Activated CD4-positive, alpha-beta T cell treated with anti-CD3 and anti-CD28 coated beads, Interleukin-2, amount 50 U/mL, for 48 hours (primary cell): ENCODE data around the gene ULK4.
A peak's percentile ranks its signal among the peaks of the same experiment; 100 is the strongest.
"Not testable (repeated sequence)": the region's sequence is repeated elsewhere in the genome, so short reads cannot be mapped to it uniquely, and the experiment has no call there.

Experiments
- DNase-seq, 2 experiments: peaks; one replicate each; pipeline ENCODE4 v3.0.0-alpha.2; 2020

Gene ULK4

DNA sequence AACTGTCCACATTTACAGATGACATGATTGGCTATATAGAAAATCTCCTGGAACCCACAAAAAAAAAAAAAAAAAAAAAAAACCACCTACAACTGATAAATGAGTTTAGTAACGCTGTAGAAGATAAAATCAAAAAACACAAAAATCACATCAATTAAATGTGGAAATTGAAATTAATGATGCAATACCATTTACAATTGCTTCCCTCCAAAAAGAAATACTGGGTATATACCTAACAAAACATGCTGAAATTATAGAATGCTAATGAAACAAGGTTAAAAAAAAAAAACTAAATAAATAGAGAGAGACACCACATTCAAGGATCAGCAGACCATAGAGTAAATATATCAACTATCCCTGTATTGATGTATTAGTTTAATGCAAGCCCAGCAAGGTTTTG is 215.7 kb downstream of the ULK4 start:
- DNase-seq: no peak

DNA sequence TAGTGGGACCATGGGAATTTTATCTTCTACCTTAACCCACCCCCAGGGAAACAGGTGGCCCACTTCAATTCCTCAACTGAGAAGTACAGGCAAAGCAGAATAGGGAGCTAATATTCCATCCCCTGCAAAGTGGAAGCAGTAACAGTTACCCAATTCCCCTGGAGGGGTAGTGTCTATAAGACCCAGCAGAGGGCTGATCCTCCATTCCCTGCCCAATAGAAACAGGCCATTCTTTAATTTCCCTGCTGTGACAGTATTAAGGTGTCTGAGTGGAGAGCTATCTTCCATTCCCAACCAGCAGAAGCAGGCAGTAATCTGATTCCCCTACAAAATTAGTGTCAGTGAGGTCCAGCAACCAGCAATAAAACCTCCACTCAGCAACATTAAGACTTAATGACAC is 219.8 kb downstream of the ULK4 start:
- DNase-seq: no peak

DNA sequence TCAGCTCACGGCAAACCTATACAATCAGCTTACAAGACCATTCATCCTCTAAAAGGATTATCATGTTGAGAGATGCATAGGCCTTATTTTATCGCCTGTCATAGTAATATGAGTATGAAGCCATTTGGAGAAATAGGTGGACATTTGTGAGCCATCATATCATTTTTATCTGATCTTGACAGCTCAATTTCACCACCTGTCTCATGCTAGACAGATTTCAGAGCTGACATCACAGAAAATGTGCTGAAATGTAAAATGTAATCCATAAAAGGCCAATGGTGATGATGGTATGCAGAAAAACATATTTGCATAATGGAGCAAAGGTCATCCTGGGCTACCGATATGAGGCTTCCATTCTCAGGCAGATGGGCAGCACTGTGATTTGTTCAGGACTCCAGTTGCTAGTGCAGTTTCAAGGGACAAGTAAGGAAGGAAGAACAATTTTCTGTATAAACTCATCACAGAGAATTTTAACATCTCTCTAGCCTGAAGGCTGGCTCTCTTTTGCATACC is 221.5 kb downstream of the ULK4 start:
- no peak for DNase-seq

DNA sequence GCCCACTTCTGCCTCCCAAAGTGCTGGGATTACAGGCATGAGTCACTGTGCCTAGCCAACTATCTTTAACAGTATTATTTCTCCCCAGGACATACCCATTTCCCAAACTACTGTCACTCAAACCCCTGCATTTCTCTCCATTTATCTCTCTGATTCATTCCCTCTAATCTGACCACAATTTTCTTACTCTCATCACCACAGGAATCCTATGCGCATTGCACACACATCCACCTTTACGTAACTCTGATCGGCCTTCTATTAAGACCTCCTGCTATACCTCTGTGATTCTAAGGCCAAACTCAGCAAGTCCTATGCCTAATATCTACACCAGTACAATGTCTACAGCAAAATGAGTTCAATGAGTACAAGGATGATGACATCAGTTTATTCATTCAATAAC is 235.0 kb downstream of the ULK4 start:
- DNase-seq: no peak

DNA sequence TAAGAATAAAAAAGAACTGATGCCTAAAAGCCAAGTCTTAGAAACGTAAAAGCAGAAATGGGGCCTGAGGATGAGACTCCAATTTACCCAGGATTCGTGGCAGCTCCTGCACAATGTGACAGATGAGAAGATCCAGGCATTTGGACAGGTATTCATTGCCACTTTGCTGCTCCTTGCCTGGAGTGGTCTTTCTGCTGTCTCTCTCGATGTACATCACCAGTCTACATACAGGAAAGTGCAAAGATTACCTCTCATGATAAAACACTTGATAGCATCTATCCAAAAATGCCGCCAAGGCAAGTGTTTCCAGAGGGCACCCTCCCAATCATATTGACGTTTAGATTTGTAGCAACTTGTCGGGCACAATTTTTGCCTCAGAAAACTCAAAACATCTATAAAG is 244.3 kb downstream of the ULK4 start:
- no peak for DNase-seq

DNA sequence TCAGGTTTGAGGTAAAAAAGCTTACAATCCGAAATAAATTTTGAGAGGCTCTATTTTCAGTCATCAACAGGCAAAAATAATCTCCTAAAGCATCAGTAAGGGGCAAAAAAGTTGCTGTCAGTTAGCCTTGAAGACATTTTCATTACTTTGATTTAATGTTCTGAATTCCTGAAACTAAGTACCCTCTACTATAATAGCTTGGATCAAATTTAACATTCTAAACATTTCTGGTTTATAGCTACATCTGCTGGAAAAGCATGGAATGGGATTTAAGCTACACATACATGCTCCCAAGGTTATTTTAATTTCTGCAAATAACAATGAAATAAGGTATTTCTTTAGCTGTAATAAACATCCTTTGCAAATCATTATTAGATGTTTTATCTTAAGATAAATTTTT is 245.4 kb downstream of the ULK4 start:
- DNase-seq: no peak

DNA sequence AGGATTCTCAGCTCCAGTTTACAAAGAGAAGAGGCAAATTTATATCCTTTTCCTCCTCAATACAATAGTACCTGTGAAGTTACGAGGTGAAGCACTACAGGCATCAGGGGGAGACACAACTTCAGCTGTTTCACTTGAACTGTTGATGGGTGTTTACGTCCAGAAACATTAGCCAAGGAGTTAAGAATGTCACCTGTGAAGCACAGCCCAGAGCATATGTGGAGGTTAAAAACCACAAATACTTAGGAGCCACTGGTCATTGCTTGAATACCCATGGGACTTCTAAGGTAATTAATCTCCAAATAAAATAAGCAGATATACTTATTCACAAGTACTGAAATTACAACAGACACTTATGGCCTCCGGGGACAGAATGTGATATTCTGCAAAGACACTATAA is 246.5 kb downstream of the ULK4 start:
- DNase-seq: no peak

DNA sequence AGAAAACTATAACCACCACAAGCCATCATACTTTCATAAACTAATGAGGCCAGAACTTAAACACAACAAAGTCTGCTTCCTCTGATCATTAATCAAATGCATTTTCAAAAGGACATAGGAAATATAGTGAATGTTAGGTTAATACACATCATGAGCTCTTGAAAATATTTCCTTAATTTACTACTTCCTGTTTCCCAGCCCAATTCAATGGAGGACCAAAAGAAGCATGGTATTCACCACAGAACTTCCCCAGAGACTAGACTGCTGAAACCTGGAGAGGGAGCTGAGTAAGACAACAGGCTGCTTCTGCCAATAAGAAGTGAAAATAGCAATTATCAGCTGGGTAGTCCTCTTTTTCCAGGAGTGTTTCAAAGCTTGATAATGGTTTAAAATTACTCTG is 250.3 kb downstream of the ULK4 start:
- no peak for DNase-seq

DNA sequence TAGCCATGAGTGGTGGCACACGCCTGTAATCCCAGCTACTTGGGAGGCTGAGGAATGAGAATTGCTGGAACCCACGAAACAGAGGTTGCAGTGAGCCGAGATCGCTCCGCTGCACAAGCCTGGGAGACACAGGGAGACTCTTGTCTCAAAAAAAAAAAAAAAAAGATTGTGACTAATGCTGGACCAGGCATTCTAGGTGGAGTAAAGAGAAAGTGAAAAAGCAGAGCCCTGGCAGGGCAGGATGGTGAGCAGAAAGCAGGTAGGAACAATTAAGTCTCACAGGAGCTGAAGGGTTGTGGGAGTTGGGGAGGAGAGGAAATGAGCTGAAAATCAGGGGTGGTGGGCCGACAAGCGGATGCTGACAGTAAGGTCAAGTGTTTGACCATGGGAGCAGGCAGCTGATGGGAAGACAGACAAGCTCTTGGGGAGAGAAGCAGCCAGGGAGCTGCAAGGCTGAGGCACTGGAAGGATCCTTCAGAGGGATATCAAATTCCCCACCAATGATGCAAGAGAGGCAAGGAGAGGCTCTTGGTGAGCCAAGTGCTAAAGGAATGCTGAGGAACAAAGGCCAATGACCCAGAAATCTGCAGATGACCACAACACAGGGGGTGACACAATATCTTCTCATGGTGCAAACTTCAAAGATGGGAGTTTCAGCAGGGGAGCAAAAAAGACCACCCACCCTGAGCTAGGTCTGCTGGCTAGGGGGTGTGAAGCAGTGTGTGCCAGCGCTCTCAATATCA is 251.1 kb downstream of the ULK4 start:
- DNase-seq: no peak

DNA sequence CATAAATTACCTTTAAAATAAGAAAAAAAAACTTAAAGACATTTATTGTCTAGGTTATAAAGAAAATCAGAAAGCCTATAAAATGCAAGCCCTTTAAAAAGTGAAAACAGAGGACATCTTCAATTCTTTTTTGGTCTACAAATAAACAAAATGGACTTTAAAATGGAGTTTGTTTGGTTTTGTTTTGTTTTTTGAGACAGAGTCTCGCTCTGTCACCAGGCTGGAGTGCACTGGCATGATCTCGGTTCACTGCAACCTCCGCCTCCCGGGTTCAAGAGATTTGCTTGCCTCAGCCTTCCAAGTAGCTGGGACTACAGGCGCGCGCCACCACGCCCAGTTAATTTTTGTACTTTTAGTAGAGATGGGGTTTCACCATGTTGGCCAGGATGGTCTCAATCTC is 252.7 kb downstream of the ULK4 start:
- not testable (repeated sequence) for DNase-seq

DNA sequence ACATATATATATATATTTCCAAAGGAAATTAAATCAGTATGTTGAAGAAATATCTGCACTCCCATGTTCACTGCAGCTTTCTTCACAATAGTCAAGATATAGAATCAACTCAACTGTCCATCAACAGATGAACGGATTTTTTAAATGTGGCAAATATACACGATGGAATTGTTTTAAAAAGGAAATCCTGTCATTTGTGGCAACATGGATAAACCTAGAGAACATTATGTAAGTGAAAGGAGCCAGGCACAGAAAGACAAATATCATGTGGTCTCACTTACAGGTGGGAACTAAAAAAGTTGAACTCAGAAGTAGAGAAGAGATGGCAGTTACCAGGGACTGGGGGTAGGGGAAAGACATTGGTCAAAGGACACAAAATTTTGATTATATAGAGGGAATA is 253.7 kb downstream of the ULK4 start:
- DNase-seq: no peak

DNA sequence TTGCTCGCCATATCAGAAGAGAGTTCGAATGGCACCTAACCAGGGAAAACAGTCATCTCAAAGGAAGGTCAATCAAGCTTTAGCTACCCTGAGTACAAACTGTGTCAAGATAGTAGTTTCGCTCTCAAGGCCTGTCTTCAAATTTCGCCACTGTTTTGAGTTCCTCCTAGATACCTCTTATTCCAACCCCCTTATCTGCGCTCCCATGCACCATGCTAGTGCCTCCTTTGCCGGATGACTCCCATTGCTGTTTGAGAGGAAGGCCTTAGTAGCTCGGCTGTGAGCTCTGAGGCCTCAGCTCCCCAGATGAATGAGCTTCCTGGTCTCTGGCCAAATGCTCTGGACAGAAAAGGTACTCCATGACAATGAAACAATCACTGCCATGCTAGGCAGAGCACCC is 256.0 kb downstream of the ULK4 start:
- no peak for DNase-seq

DNA sequence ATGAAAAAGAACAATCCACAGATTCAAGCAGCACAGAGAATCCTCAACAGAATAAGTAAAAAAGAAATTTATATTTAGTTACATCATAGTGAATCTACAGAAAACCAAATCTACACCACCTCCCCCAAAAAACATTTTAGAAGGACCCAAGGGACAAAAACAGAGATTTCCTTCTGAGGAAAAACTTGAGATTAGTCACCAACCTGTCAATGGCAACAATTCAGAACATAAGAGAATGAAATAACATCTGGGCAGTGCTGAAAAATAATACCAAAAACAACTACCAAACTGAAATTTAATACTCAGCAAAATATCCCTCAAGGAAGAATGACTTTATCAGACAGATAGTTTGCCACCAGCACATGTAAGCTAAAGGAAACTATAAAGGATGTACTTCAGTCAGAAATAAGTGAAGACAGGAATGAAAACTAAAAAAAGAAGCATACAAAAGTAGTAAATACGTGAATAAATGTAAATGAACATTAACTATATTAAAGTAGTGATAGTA is 260.7 kb downstream of the ULK4 start:
- no peak for DNase-seq

DNA sequence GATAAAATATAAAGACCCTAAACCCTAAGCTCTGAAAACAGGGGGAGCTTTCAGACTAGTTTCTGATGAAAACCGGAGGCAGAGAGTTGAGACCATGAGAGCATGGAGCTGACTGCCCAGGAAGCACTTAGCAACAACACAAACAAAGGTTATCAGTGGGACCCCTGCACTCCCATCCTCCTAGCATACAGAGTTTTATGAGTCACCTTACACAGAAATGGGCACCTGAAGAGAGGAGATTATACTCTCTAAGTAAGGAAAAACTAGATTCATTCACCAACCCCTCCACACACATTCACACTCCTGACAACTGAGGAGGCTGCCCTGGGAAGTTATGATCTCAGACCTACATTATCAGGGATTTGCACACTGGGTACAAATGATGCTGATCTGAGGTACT is 261.7 kb downstream of the ULK4 start:
- DNase-seq: no peak

DNA sequence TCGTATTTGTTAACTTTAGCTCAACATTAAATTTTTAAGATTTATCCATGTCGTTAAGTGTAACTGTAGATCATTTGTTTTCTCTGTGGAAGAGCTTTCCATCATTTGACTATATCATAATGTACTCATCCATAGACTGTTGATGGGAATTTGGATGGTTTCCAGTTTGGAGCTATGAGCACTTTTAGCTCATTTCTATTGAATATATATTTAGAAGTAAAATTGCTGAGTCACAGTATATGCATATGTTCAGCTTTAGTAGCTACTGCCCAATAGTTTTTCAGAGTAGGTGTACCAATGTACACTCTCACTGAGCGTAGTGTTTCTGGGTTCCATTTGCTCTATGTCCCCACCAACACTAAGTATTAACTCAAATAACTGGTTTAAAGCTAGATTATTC is 263.0 kb downstream of the ULK4 start:
- no peak for DNase-seq

DNA sequence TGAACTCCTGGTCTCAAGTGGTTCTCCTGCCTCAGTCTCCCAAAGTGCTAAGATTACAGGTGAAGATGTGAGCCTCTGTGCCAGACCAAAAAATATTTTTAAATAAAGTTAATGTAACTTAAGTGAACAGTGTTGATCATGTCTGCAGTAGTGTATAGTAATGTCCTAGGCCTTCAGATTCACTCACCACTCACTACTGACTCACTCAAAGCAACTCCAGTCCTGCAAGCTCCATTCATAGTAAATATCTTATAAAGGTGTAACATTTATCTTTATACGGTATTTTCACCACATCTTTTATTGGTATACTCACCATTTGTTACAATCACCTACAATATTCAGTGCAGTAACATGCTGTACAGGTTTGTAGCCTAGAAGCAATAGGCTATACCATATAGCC is 264.2 kb downstream of the ULK4 start:
- no peak for DNase-seq

DNA sequence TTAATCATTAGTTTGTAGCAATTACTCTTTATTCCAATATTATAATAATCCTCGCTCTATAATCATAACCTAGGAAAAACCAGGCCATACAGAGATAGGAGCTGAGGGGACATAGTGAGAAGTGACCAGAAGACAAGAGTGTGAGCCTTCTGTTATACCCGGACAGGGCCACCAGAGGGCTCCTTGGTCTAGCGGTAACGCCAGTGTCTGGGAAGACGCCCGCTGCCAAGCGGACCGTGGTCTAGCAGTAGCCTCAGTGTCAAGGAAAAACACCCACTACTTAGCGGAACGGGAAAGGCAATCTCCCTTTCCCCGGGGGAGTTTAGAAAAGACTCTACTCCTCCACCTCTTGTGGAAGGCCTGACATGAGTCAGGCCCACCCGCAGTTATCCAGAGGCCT is 266.1 kb downstream of the ULK4 start:
- DNase-seq: peak; percentile 17 to 34

DNA sequence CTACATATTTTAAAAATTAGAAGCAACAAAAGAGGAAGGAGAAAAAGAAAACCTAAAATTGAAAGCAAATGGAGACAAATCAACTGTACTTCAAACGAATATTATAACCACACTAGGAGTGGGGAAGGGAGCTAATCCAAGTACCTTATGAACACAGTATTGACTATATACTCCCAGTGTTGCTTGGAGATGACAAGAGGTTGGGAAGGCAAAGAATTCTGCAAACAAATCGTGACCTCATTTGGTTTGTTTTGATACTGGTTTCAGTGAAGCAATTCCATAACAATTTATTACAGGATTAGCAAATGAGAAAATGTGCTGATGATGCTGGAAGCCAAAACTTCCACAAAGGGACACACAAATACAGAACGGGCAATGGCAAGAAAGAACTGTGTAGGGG is 268.1 kb downstream of the ULK4 start:
- no peak for DNase-seq

DNA sequence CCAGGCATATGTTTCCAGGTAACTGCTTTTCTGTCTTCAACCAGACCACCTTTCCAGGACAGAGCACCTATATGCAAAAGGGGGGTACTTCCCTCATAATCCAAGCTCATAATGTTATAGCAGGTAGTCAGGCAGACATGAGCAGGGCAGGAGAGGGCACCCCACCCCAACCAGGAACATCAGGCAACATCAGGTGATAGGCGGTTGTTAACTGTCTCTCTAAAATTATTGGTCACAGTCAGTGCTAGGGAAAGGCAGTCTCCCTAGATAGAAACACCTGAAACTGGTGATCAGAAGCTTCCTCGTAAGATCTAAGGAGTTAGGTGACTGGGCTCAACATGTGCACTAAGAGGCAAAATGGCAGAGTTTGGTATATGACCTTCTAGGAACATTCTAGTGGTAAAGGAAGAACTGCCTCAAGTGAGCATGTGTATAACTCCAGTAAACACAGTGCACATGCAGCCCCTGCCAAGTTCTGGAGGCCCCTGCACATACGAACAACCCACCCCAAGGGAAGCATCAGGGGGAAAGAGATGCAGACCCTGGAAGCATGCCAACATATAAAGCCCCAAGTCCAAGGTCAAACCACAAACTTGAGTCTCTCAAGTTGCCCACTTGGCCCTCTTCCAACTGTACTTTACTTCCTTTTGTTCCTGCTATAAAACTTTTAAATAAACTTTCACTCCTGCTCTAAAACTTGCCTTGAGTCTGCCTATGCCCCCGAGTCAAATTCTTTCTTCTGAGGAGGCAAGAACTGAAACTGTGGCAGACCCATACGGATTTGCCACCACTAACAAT is 270.9 kb downstream of the ULK4 start:
- DNase-seq: no peak

DNA sequence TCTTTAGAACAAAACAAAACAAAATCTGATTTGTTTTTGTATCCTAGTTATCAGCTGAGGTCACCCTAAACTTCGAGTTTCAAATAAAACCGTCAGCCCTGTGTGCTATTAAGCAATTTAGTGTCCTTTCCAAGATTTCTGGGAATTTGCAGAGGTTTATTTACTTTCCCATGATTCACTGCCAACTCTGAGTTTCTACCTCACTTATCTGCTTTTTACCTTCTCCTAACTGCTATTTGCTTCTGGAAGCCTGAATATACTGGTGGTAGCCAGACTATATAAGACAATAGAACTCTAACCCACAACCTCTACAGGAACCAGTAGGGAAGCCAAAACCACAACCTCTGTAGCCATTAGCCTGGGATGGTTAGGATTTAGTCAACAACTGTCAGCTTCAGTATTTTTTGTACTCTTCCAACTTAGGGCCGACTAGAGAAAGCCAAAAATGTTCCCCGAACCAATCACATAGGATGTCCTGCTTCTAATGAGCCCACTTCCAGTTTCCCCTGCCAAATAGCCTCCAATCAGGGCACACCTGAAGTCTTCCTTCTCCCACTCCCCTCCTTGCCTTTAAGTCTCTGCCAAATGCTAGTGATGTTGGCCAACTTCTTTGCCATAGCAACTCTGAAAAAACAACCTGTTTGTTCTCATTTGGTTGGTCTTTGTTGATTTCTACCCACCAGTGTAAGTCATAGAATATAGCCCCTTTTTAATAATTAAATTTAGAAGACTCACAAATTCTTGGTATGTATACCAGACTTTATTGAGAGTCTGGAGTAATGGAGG is 273.1 kb downstream of the ULK4 start:
- no peak for DNase-seq

DNA sequence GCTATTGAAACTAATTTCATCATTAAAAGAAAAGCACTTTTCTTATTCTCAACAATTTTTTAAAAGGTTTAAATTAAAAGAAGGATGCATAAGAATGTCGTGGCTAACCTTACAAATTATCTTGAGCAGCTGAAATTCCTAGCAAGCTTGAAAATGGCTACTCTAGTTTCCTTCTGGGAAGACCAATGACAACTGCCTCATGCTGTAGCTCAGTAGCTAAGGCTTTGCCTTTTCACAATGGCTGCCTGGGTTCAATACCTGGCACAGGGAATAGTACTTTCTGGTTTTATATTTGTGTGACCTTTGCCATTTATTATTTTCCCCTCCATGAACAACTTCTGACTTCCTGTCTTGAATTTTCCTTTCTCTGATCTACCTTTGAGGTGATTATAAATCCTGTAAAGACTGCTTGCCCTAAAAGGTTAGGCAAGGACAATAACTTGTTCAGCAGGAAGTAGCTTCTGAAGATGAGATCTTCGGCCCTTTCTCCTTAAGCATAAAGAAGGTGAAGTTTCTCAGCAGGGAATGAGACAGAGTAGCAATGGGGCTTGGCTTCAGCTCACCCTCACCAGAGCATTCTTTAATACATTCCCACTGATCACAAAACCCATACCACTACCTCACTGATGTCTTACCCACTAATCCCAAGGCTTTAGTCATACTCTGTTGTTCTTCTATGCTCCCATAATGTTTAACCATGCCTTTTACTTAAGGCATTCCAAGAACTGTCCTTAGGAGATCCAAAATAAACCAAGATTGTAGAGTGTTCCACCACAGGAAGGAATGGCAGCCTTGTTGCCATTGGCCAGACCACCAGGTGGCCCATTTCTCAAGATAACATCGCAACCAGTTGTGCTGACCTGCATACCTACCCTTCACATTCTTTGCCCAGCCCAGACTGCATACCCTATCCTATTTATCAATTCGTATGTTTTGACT is 276.8 kb downstream of the ULK4 start:
- no peak for DNase-seq

DNA sequence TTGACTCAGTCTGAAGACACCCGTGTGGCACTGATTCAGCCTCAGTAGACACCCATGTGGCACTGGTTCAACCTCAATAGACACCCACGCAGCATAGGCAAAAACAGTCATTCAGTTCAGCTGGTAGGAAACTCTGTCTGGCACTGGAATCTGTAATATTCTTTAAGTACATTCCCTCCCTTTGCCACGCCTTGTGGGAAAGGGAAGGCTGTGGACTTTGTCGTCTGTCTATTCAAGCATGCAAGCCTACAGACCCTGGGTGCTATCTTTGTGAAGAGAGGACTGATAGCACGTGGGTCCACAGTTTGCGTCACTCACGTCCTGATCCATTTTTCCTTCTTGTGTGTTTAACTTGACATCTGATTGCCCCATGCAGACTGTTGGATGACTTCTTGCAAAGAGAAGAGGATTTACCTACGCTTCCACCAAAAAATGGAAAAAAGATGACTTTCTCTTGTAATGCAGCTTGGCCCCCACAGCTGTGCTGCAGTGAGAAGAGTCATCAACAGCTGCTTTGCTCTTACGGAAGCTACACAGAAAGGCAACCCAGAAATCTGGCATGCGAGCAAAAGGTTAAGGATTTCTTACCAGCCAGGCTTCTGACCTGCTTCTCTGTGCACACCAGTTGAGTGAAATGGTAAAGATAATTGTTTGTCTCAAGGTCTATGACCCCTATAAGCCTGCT is 278.1 kb downstream of the ULK4 start:
- no peak for DNase-seq
